ENCODE data around the gene GALK1.
"Not testable (repeated sequence)": the region's sequence is repeated elsewhere in the genome, so short reads cannot be mapped to it uniquely, and the experiment has no call there.

Gene GALK1

GRCh38 chr17:75763613-75764416 lies 1.2 kb downstream of the GALK1 start:
- DNase-seq (ENCODE audit: low read depth) = no peak

GRCh38 chr17:75763269-75763607 lies 1.8 kb downstream of the GALK1 start:
- DNase-seq (ENCODE audit: low read depth) = no peak

- DNase-seq (ENCODE audit: low read depth) = no peak
These were observed 2.3 kb downstream of the GALK1 start for GRCh38 chr17:75762513-75763268.

- not testable (repeated sequence) for DNase-seq (ENCODE audit: low read depth)
These were observed 4.9 kb downstream of the GALK1 start for GRCh38 chr17:75759978-75760640.

GRCh38 chr17:75759457-75759856 lies 5.5 kb downstream of the GALK1 start:
- DNase-seq (ENCODE audit: low read depth) = no peak

- DNase-seq (ENCODE audit: low read depth) = no peak
These were observed 6.7 kb downstream of the GALK1 start for GRCh38 chr17:75758131-75758905.

GRCh38 chr17:75757086-75757681 lies 7.8 kb downstream of the GALK1 start:
- no peak for DNase-seq (ENCODE audit: low read depth)

GRCh38 chr17:75756451-75757085 lies 8.4 kb downstream of the GALK1 start:
- no peak for DNase-seq (ENCODE audit: low read depth)

- DNase-seq (ENCODE audit: low read depth) = no peak
These were observed 9.0 kb downstream of the GALK1 start for GRCh38 chr17:75755990-75756389.

GRCh38 chr17:75755205-75755901 lies 9.6 kb downstream of the GALK1 start:
- no peak for DNase-seq (ENCODE audit: low read depth)

GRCh38 chr17:75754378-75755204 lies 10.4 kb downstream of the GALK1 start:
- DNase-seq (ENCODE audit: low read depth) = no peak

GRCh38 chr17:75753514-75754377 lies 11.2 kb downstream of the GALK1 start:
- DNase-seq (ENCODE audit: low read depth) = peak; percentile 59

GRCh38 chr17:75752802-75753513 lies 12.0 kb downstream of the GALK1 start:
- DNase-seq (ENCODE audit: low read depth) = no peak

- no peak for DNase-seq (ENCODE audit: low read depth)
These were observed 12.6 kb downstream of the GALK1 start for GRCh38 chr17:75752405-75752709.

GRCh38 chr17:75751676-75752404 lies 13.2 kb downstream of the GALK1 start:
- no peak for DNase-seq (ENCODE audit: low read depth)

GRCh38 chr17:75750661-75751423 lies 14.2 kb downstream of the GALK1 start:
- DNase-seq (ENCODE audit: low read depth) = no peak

Measured in activated T-cell treated with anti-CD3 and anti-CD28 coated beads for 24 hours (primary cell).